IPS-NIHi7 (cell line): Measurements from ENCODE around the gene CHRND.
"Not testable (repeated sequence)": the region's sequence is repeated elsewhere in the genome, so short reads cannot be mapped to it uniquely, and the experiment has no call there.

Source experiments
- DNase-seq: peaks from one replicate; pipeline ENCODE4 v3.0.0; 2012; ENCODE audit warnings: mixed read lengths; ENCODE audit errors: extremely low spot score

CHRND gene

DNA sequence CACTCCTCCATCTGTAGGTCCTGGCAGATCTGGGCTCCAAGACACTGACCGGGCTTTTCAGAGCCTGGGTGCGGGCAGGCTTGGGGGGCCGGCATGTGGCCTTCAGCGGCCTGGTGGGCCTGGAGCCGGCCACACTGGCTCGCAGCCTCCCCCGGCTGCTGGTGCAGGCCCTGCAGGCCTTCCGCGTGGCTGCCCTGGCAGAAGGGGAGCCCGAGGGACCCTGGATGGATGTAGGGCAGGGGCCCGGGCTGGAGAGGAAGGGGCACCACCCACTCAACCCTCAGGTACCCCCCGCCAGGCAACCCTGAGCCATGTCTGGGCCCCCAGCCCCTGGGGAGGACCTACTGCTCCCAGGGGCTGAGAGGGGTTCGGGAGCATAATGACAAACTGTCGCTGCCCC lies 761 bp upstream of the CHRND start:
- no peak for DNase-seq

- no peak for DNase-seq
Observed at GRCh38 chr2:232526372-232526941, 497 bp downstream of the CHRND start.

DNA sequence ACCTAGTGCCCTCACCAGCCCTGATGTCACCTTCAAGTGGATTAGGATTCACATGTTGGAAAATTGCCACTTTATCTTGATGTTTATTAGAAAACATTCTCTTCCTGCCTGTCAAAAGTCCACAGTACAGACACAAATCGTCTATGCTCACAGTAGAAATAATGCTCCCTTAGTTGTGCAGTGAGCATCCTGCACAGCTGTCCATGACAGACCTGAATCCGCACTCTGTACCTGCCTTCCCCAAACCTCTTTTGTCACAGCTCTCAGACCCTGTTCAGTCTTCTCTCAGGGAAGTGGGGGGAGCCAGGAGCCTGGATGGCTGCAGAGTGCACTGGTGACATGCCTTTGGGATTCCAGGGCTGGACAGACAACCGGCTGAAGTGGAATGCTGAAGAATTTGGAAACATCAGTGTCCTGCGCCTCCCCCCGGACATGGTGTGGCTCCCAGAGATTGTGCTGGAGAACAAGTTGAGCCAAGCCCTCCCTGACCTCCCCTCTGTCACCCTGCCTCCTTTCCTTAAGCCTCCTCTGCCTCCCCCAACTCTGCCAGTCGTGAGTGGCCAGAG lies 2.0 kb downstream of the CHRND start:
- DNase-seq = no peak

DNA sequence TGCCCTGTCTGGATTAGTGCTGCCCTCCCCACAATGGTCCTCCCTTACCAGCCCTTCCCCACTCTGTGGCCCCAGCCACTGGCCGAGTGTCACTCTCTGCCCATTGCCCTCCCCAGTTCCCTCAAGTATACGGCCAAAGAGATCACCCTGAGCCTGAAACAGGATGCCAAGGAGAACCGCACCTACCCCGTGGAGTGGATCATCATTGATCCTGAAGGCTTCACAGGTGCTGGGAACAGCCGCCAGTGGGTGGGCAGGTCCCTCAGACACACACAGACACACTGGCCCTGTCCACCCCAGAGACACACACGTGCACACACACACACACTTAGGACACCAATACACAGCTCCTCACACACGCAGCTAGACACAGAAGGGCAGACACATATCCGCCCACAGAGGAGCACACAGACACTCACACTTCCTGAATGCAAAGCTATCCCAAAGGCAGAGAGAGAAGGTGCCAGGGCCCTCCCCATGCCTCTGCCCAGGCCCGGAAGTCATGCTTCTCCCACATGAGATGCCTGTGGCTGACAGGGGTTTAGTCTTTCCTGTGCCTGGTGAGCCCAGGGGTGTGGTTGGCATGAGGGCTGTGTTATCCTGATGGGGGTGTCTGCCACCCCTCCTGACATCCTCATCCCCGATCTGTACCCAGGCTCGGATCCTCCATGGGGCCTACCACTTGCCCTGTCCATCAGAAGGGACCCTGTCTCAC lies 2.9 kb downstream of the CHRND start:
- no peak for DNase-seq

DNA sequence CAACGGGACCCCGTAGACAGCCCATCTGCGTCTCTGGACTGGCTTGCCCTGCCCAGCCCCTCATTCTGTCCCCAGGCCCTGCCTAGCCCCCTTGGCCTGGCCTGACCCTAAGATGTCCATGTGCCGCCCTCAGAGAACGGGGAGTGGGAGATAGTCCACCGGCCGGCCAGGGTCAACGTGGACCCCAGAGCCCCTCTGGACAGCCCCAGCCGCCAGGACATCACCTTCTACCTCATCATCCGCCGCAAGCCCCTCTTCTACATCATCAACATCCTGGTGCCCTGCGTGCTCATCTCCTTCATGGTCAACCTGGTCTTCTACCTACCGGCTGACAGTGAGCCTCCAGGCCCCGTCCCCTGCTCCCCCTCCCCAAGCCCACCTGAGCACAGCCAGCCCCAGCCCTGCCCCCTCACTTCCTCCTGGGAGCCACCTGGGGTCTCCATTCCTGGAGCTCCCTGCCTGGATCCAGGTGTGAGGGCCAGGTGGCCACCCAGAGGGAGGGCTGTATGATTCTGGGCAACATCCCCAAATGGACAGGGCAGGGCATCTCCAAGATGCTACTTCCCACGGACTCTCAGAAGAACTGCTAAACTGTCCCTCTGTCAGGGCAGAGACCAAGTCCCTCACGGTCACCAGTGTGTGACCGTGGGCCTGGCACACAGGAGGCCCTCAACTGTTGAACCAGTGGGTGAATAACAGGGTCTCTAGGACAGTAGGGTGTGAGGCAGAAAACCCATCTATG lies 4.0 kb downstream of the CHRND start:
- no peak for DNase-seq

- no peak for DNase-seq
Observed at GRCh38 chr2:232530626-232531260, 4.8 kb downstream of the CHRND start.

DNA sequence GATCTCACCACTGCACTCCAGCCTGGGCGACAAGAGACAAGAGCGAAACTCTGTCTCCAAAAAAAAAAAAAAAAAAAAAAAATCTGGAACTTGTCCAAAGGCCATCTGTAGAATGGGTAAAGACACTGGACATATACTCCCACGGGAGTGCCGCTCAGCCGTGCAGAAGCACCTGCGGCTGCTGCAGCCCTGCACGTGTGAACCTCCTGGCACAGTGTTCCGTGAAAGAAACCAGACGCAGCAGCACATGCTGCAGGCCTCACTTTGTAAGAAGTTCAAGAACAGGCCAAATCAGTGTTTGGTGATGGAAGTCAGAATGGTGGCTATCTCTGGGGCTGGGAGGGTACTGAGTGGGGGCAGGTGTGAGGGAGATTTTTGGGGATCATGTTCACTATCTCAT lies 6.5 kb downstream of the CHRND start:
- DNase-seq = no peak

DNA sequence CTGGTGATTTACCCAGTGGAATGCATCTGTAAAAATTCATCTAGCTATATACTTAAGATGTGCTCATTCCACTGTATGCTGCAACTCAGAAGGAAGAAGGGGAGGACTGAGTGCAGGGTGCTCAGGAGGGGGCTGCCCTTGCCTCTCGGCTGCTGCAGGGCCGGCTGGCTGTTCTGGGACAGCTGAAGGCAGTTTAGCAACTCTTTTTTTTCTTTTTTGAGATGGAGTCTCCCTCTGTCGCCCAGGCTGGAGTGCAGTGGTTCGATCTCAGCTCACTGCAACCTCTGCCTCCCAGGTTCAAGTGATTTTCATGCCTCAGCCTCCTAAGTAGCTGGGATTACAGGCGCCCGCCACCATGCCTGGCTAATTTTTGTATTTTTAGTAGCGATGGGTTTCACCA lies 6.9 kb downstream of the CHRND start:
- not testable (repeated sequence) for DNase-seq

DNA sequence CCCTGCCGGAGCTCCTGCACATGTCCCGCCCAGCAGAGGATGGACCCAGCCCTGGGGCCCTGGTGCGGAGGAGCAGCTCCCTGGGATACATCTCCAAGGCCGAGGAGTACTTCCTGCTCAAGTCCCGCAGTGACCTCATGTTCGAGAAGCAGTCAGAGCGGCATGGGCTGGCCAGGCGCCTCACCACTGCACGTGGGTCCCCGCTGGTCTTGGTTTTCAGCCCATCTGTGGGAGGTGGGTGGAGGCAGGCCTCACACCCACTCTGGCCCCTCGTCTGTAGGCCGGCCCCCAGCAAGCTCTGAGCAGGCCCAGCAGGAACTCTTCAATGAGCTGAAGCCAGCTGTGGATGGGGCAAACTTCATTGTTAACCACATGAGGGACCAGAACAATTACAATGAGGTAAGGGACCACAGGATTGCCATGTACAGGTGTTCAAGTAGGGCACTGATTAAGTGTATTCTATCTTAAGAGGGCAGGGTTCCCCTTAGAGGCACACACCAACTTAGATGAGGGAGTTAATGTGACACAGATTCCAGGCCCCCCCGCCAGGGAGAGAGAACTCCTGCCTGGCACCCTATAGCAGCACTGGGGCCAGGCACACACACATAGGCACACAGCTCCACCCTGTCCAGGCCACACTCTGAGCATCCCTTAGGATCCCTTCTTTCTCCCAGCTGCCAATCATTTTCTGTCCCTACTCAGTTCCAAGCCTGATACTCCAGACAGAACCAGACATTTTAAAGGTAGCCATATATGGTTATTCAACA lies 8.2 kb downstream of the CHRND start:
- DNase-seq = no peak

DNA sequence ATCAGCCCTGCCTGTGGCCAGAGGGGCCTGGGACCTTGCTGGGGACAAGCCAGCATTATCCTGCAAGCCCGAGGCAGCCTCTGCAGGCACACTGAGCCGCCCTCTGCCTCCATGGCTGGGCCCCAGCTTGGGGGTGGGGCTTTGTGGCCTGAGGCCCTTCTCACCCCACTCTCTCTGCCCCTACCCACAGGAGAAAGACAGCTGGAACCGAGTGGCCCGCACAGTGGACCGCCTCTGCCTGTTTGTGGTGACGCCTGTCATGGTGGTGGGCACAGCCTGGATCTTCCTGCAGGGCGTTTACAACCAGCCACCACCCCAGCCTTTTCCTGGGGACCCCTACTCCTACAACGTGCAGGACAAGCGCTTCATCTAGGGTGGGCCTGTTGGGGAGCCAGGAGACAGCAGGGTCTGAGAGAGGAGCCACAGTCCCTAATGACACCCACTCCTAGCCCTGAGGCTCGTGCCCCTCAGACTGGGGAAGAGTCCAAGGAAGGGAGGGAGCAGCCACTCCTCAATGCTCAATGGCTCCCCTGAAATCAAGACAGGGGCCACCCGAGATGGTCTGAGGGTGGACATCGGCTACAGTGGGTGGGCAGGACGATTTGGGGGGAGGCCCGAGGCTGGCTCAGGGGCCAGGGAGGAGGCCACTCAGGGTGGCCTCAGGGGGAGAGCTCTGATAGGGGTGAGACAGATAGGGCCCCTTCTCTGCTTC lies 9.1 kb downstream of the CHRND start:
- DNase-seq = no peak

DNA sequence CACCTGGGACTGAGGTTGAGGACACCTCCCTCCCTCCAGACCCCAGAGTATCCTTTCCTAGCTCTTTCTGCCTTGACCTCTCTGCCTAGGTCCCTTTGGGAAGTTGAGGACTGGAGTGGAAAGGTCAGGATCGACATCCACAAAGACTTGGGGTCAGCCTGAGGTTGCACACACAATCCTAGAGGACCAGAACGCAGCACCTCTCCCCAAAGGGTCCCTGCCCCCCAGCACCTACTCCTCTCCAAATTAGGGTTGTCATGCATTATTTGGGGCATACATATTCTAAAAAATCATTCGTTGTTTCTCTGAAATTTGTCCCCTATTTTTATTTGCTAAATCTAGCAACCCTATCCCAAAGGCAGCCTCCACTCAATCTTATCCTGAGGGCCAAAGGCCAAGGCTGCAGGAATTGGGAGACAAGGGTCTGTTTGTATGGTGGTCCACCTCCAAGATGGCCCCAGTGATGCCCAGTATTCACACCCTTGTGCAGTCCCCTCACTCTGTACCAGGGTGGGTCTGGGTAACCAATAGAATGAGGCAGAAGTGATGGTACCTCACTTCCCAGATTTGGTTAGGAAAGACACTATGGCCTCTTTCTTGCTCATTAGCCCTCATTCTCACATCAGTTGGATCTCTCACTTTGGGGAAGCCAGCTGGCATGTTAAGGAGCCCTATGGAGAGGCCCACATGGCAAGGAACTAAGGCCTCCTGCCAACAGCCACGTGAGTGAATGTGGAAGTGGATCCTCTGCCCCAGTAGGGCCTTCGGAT lies 10.0 kb downstream of the CHRND start:
- DNase-seq = no peak

DNA sequence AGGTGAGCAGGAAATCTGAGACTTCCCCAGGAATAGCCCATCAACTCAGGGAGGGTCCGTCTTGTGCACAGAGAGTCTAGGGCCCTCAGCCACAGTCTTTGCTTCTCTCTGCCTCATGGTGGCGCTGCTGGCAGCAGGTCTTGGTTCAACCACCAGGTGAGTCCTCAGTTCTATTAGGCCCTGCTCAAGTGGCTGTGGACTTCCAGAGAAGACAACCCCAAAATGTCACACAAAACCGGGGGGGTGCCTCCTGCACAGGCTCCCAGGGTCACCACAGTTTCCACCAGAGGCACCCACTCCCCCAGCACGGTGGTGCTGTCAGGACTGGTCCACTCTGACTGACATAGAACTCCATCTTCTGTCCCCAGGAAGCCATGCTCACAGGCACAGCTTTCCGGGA lies 11.1 kb downstream of the CHRND start:
- DNase-seq = peak; percentile 87

DNA sequence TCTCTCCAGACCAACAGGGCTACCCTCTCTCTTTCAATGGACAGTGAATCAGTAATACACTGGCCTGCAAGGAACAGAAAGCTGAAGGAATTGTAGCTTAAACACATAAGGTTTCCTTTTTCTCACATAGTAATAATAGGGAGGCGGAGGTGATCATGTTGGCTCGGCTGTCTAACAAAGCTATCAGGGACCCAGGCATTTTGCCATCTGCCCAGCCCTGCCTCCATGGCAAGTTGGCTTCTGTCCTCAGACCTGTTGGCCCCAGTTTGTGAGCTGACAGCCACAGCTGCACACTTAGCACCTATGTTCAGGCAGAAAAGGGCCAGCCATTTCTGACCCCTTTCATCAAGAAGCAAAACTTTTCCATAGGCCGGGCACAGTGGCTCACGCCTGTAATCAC lies 11.5 kb downstream of the CHRND start:
- no peak for DNase-seq

DNA sequence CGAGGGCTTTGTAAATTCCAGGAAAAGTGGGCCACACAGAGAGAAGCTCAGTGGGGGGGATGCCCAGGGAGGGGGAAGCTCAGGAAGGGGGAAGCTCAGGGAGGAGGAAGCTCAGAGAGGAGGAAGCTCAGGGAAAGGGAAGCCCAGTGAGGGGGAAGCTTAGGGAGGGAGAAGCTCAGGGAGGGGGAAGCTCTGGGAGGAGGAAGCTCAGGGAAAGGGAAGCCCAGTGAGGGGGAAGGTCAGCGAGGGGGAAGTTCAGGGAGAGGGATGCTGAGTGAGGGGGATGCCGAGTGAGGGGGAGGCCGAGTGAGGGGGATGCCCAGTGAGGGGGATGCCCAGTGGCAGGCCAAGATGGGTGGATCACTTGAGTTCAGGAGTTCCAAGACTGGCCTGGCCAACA lies 12.7 kb downstream of the CHRND start:
- no peak for DNase-seq

- DNase-seq = peak; percentile 46
Observed at GRCh38 chr2:232539298-232540231, 13.6 kb downstream of the CHRND start, which contains the start of gene CHRNG. TSS of gene CHRNG (plus strand) at chr2:232539692. CDS start at chr2:232539748, 56 bp downstream.

GRCh38 chr2:232540441-232541041 lies 14.6 kb downstream of the CHRND start:
- DNase-seq = no peak

DNA sequence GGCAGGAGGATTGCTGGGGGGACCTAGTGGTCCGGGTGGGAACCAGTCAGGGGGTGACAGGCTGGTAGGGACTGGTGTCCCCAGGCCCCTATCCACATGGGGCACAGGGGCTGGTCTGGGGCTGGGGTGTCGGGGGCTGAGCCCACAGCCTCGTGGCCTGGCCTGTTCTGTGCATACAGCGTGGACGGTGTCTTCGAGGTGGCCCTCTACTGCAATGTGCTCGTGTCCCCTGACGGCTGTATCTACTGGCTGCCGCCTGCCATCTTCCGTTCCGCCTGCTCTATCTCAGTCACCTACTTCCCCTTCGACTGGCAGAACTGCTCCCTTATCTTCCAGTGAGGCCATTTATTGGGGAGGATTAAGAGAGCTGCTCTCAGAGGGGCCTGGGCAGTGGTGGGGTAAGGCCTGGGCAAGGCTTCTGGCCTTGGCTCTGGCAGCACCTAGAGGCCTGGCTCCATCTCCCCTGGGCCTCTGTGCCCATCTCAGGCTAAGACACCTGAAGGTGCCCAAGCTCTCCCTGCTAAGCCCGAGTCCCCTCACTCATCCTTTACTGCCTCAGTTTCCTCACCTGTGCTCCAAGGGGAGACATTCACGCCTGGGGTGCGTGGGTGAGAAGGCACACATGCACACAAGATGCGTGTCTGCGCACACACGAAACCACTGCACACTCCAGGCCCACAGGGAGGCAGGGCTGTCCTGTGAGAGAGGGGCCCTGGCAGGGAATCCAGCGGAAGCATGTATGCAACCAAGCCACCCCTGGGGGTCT lies 15.4 kb downstream of the CHRND start:
- no peak for DNase-seq
